ENCODE data around the gene FCN2.

GRCh38 chr9:134855231-134855899 lies 25.2 kb upstream of the FCN2 start:
- TF ChIP-seq YY1 (tag by site-specific recombination; IDR thresholded peaks at IDR 0.05): no peak
- TF ChIP-seq CTCF (tag by site-specific recombination; IDR thresholded peaks at IDR 0.05): no peak
- no peak for TF ChIP-seq ZFP69B (tag by site-specific recombination; IDR thresholded peaks at IDR 0.05)
- TF ChIP-seq REST (tag by site-specific recombination; IDR thresholded peaks at IDR 0.05): no peak
- no peak for TF ChIP-seq ZNF112 (tag by site-specific recombination; IDR thresholded peaks at IDR 0.05)
- no peak for TF ChIP-seq PRDM1 (tag by site-specific recombination; IDR thresholded peaks at IDR 0.05)
- no peak for TF ChIP-seq ELK4 (IDR thresholded peaks at IDR 0.05; ENCODE audit: borderline replicate concordance, low read depth, low read length)
- no peak for TF ChIP-seq ZFP37 (tag by site-specific recombination; IDR thresholded peaks at IDR 0.05)
- TF ChIP-seq ZFP41 (tag by site-specific recombination; IDR thresholded peaks at IDR 0.05; ENCODE audit: borderline replicate concordance): no peak
- no peak for TF ChIP-seq ZNF274 (IDR thresholded peaks at IDR 0.05; ENCODE audit: low read length)
- no peak for TF ChIP-seq ZNF274 (tag by site-specific recombination; IDR thresholded peaks at IDR 0.05; ENCODE audit: borderline replicate concordance)
- TF ChIP-seq ZNF449 (tag by site-specific recombination; IDR thresholded peaks at IDR 0.05): no peak
- TF ChIP-seq HOXA7 (CRISPR knock-in tag; IDR thresholded peaks at IDR 0.05; ENCODE audit: borderline replicate concordance): no peak

All from HEK293 (cell line).